Glutamatergic neuron (in vitro differentiated cells): ENCODE measurements around the gene FRMD4A. TPM values are rescaled to one million over a fixed set of nuclear protein-coding genes. Genes with fewer than 3 reads are reported as not detected.

Source experiments
- DNase-seq: peaks from one replicate; pipeline ENCODE4 v3.0.0; 2022
- H3K27ac Mint-ChIP-seq: one replicate; pipeline ENCODE4 v1.8.0; 2020; ENCODE audit warnings: mild to moderate bottlenecking, mixed read lengths, inconsistent platforms; ENCODE audit not compliant: unreplicated experiment
- H3K27me3 Mint-ChIP-seq: one replicate; pipeline ENCODE4 v1.8.0; 2020; ENCODE audit warnings: mild to moderate bottlenecking, moderate library complexity, mixed read lengths, inconsistent platforms; ENCODE audit not compliant: unreplicated experiment
- H3K36me3 Mint-ChIP-seq: one replicate; pipeline ENCODE4 v1.8.0; 2020; ENCODE audit warnings: mild to moderate bottlenecking, mixed read lengths, inconsistent platforms; ENCODE audit not compliant: unreplicated experiment
- H3K4me1 Mint-ChIP-seq: one replicate; pipeline ENCODE4 v1.8.0; 2020; ENCODE audit warnings: mild to moderate bottlenecking, low read depth, mixed read lengths, inconsistent platforms; ENCODE audit not compliant: unreplicated experiment
- H3K4me3 Mint-ChIP-seq: one replicate; pipeline ENCODE4 v1.8.0; 2020; ENCODE audit warnings: mild to moderate bottlenecking, mixed read lengths, inconsistent platforms; ENCODE audit not compliant: unreplicated experiment
- H3K9me3 Mint-ChIP-seq: one replicate; pipeline ENCODE4 v1.8.0; 2020; ENCODE audit warnings: mild to moderate bottlenecking, moderate library complexity, mixed read lengths, inconsistent platforms; ENCODE audit not compliant: unreplicated experiment
- total RNA-seq: library from RNA; stranded (reverse); fragmentation: NEBNext Ultra II Directional; extraction: Animal tissue kit (Norgen Biotek cat#: 25700); gene quantifications from one replicate; pipeline ENCODE4 v1.2.1, GENCODE V29; 2021; ENCODE audit not compliant: unreplicated experiment
- TF ChIP-seq, protein P1 (sequence below): fragments of 200-600 bp; sonication (generic); IDR thresholded peaks from one replicate; pipeline ENCODE4 v1.5.0; 2021; ENCODE audit not compliant: partially characterized antibody, unreplicated experiment

The FRMD4A gene
- total RNA-seq, 1 donor from 2014 or later: 70.6 TPM

DNA sequence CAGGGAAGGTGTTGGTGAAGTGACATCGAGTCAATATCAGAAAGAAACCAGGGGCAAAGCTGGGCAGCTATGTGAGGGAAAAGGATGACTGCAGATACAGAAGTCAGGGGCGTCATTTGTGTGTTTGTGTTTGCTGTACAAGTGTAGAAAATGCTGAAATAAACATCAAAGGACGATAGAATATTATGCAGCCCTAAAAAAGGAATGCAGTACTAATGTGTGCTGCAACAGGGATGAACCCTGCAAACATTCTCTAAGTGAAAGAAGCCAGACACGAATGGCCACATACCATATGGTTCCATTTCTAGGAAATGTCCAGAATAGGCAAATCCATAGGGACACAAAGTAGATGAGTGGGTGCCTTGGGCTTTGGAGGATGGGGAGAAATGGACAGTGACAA, 610.0 kb downstream of the FRMD4A start:
- TF ChIP-seq, protein P1, sequence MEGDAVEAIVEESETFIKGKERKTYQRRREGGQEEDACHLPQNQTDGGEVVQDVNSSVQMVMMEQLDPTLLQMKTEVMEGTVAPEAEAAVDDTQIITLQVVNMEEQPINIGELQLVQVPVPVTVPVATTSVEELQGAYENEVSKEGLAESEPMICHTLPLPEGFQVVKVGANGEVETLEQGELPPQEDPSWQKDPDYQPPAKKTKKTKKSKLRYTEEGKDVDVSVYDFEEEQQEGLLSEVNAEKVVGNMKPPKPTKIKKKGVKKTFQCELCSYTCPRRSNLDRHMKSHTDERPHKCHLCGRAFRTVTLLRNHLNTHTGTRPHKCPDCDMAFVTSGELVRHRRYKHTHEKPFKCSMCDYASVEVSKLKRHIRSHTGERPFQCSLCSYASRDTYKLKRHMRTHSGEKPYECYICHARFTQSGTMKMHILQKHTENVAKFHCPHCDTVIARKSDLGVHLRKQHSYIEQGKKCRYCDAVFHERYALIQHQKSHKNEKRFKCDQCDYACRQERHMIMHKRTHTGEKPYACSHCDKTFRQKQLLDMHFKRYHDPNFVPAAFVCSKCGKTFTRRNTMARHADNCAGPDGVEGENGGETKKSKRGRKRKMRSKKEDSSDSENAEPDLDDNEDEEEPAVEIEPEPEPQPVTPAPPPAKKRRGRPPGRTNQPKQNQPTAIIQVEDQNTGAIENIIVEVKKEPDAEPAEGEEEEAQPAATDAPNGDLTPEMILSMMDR: no peak
- Mint-ChIP-seq H3K27ac (no peak overlapping the region), H3K4me1 (peaks cover 14% of the 10 kb centered on the region), H3K27me3 (peaks cover 3% of the 10 kb centered on the region), H3K36me3 (peaks cover 18% of the 10 kb centered on the region), H3K9me3 (peaks cover 5% of the 10 kb centered on the region), H3K4me3 (no peak overlapping the region)
- no peak for DNase-seq

DNA sequence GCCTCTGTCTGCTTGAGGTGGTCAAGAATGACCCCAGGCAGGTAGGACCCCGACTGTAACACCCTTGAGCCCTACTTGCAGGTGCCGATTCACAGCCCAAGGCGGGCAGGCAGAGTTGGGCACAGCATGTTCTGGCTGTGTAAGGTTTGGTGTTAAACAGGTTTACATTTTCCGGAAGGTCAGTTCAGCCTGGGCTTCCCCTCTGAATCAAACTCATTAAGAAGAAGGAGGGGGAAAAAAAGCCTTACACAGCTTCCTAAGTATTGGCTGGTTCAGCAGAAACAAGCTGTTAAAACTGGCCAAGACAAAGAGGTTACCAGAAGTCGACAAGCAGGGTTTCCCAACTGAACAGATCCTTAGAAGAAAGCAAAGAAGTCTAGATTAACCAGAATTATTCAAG, 611.3 kb downstream of the FRMD4A start:
- Mint-ChIP-seq H3K27me3 (peaks cover 5% of the 10 kb centered on the region), H3K36me3 (peaks cover 18% of the 10 kb centered on the region), H3K27ac (no peak overlapping the region), H3K4me1 (peaks cover 16% of the 10 kb centered on the region), H3K4me3 (no peak overlapping the region), H3K9me3 (peaks cover 2% of the 10 kb centered on the region)
- TF ChIP-seq, protein P1: no peak
- DNase-seq: no peak

DNA sequence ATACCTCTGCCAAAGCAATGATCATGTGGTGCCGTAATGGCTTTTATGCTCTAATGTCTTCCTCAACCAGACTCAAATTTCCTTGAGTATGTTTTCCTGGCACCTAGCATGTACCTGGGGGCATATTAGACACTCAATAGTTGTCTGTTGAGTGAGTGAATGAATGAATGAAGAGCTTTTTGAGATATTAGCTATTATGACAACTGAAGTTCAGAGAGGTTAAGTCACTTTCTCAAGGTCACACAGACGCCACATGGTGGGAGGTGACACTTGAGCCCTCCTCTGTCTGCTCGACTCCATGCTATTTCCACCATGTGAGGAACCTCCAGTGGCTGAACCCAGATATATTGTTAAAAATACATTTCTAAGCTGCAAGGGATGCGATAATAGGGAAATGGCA, 611.9 kb downstream of the FRMD4A start:
- peaks cover 15% of the 10 kb centered on the region for H3K4me1 Mint-ChIP-seq

DNA sequence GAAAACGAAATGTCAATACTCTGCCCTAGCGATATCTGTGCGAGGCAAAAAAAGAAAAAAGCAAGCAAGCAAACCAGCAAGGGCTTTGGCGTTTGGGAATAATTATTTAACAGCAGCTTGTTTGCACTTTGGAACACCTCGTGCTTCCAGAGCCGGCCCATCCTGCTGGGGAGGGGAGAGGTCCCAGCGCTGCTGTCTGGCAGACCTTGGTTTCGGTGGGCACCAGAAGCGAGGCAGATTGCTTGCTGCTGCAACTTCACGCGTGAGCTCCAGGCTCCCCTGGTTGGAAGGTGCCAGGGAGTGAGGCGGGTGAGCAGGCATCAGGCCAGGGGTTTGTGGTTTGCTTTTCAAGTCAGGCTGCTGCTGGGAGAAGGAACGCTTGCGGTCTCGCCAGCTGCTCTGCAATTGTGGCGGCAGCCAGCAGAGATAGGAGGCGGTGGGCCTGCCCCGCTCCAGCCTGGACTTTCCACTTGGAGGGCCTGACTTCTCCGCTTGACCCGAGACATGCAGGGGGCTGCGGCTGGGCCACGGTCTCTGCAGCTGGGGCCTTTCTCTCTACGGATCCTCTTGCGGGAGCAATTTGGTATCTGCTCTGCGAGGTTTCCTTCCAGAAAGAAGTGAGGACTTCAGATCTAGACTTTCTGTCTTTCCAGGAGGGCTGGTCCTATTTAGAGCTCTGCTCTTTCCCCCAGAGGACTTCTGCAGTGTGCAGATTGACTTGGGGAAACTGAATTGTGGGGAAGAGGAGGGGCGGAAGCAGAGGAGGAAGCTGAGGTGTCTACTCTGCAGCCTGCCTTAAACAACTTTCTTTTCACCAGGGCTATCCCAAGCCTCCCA, 612.6 kb downstream of the FRMD4A start:
- peak; percentile 30 for DNase-seq
- peaks cover 5% of the 10 kb centered on the region for H3K27me3 Mint-ChIP-seq
- H3K9me3 Mint-ChIP-seq: peaks cover 2% of the 10 kb centered on the region
- TF ChIP-seq, protein P1: no peak
- H3K27ac Mint-ChIP-seq: no peak overlapping the region
- no peak overlapping the region for H3K4me3 Mint-ChIP-seq
- H3K36me3 Mint-ChIP-seq: peaks cover 10% of the 10 kb centered on the region
- H3K4me1 Mint-ChIP-seq: peaks cover 17% of the 10 kb centered on the region

More for the DNA sequence above, 611.9 kb downstream of the FRMD4A start:
- Mint-ChIP-seq H3K4me3 (no peak overlapping the region), H3K36me3 (peaks cover 16% of the 10 kb centered on the region), H3K9me3 (peaks cover 2% of the 10 kb centered on the region), H3K27ac (no peak overlapping the region), H3K27me3 (peaks cover 5% of the 10 kb centered on the region)
- TF ChIP-seq, protein P1: no peak
- DNase-seq: no peak

DNA sequence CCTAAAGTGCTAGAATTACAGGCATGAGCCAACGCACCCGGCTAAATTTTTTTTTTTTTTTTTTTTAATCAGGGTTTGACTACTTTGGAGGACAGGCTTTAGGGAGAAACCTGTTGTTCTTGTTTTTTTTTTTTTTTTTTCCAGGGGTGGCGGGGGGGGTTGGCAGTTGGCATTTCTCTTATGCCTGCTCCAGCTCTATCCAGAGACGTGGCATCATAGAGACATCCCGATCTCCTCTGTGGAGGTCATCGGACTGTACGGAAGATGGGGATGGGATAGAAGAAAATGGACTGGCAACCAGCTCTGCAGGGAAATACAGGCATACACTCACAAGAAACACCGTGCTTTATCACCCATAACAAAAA, 613.2 kb downstream of the FRMD4A start:
- TF ChIP-seq, protein P1: no peak
- peaks cover 8% of the 10 kb centered on the region for H3K36me3 Mint-ChIP-seq
- H3K4me1 Mint-ChIP-seq: peaks cover 20% of the 10 kb centered on the region
- peaks cover 2% of the 10 kb centered on the region for H3K9me3 Mint-ChIP-seq
- no peak overlapping the region for H3K27ac Mint-ChIP-seq
- no peak for DNase-seq
- no peak overlapping the region for H3K4me3 Mint-ChIP-seq
- H3K27me3 Mint-ChIP-seq: peaks cover 5% of the 10 kb centered on the region
